Epidermal melanocyte (primary cell): ENCODE results near the gene ITGB3.

Experiments
- DNase-seq: peaks from one replicate; pipeline ENCODE4 v3.0.0; 2011; ENCODE audit warnings: low spot score; ENCODE audit not compliant: insufficient read length

Gene ITGB3

GRCh38 chr17:47275245-47275984, 21.8 kb downstream of the ITGB3 start:
- no peak for DNase-seq

- no peak for DNase-seq
Measured at GRCh38 chr17:47276444-47276843, 22.8 kb downstream of the ITGB3 start.

DNA sequence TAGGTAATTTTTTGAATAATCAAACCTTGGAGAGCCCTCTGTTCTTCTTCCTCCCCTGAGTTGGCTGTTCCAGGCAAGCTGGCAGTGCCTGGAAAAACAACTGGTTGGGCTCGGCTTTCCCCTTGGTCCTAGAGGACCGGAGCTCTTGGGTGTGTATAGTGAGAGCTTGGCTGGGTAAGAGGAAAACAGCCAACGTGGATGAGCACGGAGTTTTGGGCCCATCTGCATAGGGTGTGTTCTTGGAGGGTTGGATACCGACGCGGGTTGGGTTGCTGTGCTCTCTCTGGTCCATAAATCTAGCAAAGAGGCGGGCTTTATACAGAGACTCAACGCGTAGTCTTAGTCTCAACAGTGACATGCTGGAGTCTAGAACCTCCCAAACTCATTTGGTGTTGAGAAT, 23.2 kb downstream of the ITGB3 start:
- DNase-seq: peak; percentile 71

GRCh38 chr17:47277921-47278320, 24.3 kb downstream of the ITGB3 start:
- DNase-seq: no peak

- DNase-seq: no peak
Measured at GRCh38 chr17:47278561-47278960, 24.9 kb downstream of the ITGB3 start.

DNA sequence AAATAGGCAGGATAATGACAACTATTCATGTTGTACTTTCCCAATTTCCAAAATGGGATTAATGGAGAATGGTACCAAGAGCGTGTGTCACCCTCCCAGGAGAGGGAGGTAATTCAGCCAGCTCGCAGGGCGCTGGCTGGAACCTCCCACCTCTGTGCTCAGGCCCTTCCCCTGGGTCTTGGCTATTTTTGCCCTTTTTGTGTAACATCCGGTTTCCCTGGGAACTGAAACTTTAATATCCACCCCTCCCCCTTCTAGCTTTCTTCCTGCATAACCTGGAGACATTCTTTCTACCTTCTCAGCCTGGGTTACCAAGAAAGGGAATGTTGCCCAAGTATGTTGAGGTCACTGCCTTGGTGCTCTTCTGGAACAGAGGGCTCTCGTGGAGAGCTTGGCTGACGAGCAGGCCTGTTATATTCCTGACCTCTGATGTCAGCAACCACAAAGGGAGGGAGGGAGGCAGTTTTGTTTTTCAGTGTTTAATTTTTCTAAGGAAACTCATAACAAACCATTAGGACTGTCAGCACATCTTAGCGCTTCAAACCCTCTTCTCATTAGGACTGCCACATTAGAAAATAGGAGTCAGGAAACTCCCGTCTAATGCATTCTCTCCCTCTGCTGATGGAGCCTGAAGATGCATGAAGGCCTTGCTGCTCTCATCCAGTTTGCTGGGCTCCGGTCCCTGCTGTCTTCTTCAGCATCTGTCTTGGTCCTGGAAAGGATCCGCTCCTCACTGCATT, 25.6 kb downstream of the ITGB3 start:
- DNase-seq: peak; percentile 36

GRCh38 chr17:47280072-47280811, 26.6 kb downstream of the ITGB3 start:
- no peak for DNase-seq

- no peak for DNase-seq
Measured at GRCh38 chr17:47281216-47281615, 27.6 kb downstream of the ITGB3 start.

DNA sequence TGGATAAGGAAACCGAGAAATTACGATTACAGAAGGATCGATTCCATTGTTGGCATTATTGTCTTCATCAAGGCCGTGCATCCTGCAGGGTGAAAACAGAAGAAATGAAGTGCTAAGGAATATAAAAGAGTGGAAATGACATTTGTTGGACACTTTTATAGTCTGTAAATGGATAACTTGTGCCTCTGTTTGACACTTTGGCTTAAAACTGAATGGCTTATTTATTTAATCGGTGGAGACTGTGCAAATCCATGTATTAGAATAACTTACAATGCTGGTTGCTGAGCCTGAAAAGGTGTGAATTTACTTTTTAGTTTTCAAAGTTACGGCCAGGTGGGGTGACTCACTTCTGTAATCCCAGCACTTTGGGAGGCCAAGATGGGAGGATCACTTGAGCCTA, 31.4 kb downstream of the ITGB3 start:
- no peak for DNase-seq

DNA sequence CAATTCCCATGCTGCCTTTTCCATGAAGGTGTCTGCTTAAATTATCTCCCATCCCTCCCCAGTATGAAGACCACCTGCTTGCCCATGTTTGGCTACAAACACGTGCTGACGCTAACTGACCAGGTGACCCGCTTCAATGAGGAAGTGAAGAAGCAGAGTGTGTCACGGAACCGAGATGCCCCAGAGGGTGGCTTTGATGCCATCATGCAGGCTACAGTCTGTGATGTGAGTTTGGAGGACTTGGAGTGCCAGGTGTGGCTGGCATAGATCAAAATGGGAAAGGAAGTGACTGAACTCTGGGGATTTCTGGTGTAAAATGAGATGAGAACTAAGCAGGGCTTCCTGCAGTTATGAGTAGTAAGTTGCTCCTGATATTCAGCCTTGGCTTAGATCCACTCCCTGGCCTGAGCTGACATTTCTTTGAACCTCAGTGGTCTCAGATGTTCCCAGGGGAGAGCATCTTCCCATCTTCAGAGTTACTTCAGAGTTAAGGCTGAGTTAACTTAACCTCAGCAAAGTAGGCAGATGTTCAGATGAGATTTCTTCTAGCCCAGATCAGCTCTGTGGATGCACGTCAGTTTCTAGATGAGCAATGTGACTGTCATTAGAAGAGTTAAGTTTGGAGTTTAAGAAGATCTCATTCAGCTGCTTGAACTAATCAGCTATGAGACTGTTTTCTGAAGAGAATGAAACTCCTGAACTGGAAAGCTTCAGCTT, 32.7 kb downstream of the ITGB3 start:
- DNase-seq: no peak

- DNase-seq: no peak
Measured at GRCh38 chr17:47287068-47287467, 33.4 kb downstream of the ITGB3 start.

DNA sequence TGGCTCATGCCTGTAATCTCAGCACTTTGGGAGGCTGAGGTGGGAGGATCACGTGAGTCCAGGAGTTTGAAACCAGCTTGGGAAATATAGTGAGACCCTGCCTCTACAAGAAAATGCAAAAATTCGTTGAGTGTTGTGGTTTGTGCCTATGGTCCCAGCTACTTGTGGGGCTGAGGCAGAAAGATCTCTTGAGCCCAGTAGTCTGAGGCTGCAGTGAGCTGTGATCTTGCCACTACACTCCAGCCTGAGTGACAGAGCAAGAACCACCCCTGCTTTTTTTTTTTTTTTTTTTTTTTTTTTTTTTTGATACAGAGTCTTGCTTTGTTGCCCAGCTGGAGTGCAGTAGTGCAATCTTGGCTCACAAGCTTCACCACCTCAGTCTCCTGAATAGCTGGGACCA, 34.0 kb downstream of the ITGB3 start:
- no peak for DNase-seq

DNA sequence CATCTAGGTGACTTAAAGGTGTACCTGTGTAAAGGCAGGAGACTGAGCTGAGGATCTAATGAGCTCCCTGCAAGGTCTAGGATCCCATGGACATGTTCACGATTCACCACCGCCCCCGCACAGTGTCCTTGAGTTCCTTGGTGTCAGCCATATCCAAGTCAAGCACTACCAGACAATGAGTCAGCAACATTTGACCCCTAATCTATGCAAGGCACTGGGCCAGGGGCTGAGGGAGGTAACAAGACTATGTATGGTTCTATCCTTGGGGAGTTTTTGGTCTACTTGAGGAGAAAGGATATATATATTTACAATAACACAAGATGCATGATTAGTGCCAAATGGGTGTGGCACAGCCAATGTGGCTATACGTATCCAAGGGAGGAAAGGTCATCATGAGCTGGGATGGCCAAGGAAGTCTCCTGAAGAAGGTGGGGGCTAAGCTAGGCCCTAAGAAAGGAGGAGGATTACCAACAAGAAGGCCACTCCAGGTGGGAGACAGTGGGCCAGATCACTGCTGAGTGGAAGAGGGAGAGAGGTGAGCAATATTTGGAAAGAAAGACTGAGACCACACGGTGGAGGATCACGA, 35.0 kb downstream of the ITGB3 start:
- no peak for DNase-seq

GRCh38 chr17:47289302-47289701, 35.7 kb downstream of the ITGB3 start:
- no peak for DNase-seq

DNA sequence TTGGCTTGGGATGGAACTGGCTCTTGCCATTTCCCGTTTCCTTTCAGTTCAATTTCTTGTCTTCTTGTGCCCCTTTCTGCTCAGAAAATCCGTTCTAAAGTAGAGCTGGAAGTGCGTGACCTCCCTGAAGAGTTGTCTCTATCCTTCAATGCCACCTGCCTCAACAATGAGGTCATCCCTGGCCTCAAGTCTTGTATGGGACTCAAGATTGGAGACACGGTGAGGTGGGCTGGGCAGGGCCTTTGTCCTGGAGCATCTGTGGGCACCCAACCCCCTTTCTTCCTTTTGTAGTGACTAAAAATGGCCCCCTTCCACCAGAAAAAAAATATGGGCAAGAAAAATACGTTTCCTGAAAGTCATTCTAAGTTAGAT, 37.2 kb downstream of the ITGB3 start:
- no peak for DNase-seq

GRCh38 chr17:47291242-47291873, 37.7 kb downstream of the ITGB3 start:
- DNase-seq: no peak

DNA sequence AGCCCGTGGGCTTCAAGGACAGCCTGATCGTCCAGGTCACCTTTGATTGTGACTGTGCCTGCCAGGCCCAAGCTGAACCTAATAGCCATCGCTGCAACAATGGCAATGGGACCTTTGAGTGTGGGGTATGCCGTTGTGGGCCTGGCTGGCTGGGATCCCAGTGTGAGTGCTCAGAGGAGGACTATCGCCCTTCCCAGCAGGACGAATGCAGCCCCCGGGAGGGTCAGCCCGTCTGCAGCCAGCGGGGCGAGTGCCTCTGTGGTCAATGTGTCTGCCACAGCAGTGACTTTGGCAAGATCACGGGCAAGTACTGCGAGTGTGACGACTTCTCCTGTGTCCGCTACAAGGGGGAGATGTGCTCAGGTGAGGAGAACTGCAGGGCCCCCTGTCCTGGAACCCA, 38.6 kb downstream of the ITGB3 start:
- DNase-seq: no peak

DNA sequence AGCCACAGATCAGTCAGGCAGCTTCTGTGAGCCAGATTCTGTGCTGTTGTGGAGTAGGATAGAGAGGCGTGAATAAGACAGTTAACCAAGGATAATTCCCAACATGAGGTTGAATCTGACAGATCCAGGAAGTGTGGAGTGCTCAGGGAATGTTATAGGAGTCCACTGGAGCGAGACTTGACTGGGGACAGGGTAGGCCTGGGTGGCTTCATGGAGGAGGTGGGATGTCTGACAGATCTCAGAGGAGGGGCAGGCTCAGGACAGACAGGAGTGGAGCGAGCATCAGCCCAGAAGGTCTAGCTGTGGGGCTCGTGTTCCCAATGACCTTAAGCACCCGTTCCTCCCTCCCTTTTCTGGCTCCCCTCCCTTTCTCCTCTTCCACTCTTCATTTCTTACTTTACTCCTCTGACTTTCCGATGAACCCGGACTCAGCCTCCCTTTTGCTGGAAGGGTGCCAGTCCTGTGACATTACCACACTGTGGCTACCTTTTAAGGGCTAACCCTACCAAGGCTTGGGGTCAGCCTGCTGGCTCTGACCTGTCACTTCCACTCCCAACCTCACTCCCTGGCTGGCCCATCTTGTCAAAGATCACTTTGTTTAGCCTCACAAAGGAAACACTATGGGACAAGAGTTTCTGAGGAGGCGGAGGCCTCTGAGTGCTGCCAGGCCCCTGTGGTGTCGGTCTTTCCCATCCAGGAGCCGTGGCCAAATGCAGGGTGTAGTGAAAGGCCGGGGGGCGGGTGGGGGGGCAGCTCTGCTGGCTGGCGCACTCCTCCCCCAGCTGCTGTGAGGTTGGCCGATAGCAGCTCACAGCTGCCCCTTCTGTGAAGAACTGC, 41.6 kb downstream of the ITGB3 start:
- peak; percentile 45 for DNase-seq

DNA sequence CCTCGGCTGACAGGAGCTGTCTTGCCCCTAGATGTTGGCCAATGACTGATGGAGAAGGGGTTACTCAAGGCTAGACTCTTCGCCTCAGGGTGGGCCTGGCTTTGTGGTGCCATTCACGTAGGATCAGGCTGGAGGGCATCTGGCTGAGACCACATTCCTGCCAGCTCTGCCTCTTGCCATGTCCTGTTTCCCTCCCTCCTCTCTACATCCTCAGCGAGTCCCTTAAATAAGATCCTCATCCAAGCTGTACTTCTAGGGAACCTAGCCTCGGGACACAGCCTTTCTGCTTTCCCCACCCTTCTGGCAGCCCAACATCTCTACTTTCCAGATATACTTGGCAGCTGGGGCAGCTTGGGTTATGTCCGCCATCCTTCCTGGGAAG, 42.2 kb downstream of the ITGB3 start:
- no peak for DNase-seq
